NCI-H1417 treated with DMSO at 0.1 percent for 48 hours (cell line): ENCODE results near the gene UNC80.

Experiments
- DNase-seq: peaks from one replicate; lab custom pipeline; 2025; lab: John Stamatoyannopoulos, UW

Gene UNC80

GRCh38 chr2:210020138-210020537 is 248.5 kb downstream of the UNC80 start:
- DNase-seq, result no peak

GRCh38 chr2:210022824-210023223 is 251.2 kb downstream of the UNC80 start:
- DNase-seq, result no peak

DNA sequence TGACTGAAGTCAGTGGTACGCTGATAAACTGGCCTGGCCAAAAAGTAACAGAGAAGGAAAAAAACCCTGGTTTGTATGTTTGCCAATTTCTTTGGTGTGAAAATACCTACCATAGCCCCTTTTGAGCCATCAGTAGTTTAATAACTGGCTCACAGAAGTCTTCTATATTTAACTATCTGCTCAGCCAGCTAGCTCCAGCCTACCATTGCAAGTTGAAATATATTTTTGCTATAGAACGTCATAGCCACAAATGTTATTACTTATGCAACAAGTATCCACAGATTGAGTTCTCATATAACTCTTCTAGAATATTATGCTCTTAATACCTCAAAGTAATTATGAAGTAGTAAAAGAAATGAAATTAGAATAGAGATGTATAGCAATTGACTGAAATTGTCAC is 256.0 kb downstream of the UNC80 start:
- DNase-seq, result no peak

- no peak for DNase-seq
Observed at GRCh38 chr2:210028178-210028577, 256.5 kb downstream of the UNC80 start.

DNA sequence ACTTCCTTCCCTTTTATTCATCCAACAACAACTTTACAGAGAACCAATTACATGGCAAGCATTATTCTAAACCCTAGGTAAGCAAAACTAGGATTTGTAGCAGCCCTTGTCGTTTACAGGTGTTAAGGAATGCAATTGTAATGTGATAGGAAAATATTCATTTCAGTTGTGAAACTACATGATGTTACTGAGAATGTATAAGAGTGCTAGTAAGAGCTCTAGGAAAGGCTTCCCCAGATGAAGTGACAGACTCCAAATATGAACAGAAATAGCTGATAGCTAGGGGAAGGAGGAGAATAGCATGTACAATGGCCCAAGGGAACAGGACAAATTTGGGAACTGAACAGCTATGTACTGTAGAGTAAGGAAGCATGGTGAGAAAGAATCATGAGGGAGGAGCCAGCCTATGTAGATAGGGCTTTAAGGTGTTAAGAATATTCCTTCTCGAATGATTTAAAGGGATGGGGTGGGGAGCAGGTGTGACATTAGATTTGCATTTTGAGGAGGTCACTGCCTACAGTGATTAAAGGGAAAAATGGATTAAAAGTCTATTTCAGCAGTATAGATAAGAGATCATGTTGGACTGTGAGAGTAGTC is 262.6 kb downstream of the UNC80 start:
- no peak for DNase-seq

GRCh38 chr2:210035679-210036078 is 264.0 kb downstream of the UNC80 start:
- DNase-seq, result no peak

GRCh38 chr2:210038078-210038477 is 266.4 kb downstream of the UNC80 start:
- DNase-seq, result no peak

DNA sequence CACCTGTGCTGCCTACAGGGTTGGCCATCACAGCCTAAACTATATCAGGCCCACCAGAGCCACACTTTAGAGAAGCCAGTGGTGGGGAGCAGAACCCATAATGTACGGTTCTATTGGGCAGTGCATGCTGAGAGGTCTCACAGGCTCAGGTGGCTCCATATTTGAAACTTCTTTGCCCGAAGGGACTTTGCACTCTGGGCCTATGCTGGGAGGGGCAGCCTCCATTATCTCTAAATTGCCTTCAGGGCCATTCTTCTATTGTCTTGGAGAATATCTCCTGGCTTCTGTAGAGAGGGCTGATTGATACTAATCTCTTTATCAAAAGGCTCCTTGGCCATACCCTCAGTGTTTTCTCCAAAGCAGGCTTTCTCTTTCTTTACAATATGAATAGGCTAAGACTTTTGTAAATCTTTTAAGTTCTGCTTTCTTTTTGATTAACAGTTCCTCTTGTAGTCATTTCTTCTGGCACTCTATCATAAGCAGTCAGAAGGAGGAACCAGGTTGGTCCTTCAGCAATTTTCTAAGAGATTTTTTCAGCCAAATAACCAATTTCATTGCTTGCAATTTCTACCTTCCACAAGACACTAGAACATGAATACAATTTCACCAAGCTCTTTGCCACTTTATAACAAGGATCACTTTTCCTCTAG is 275.3 kb downstream of the UNC80 start:
- no peak for DNase-seq
